Heart left ventricle (tissue), 16 donors: Measurements from ENCODE around the gene CXCL3. TPM values are rescaled to one million over a fixed set of nuclear protein-coding genes. Genes with fewer than 3 reads are reported as not detected.

Experiments
- ATAC-seq, 4 donors: fragments of 200-7000 bp; cut with Tn5 transposase; one replicate each; pipeline ENCODE4 v1.9.1; 2020 to 2022; ENCODE audit warnings: moderate library complexity in 4 of 4, mild to moderate bottlenecking in 3 of 4, moderate number of reproducible peaks in 1 of 4
- DNase-seq, 5 donors: peaks; one replicate each; pipeline ENCODE4 v3.0.0-alpha.2; 2020
- H3K27ac ChIP-seq, 12 donors: fragments of 200-600 bp; sonication (generic) in 4 of 12; one replicate each; pipeline versions ENCODE4 v1.5.0 to v1.8.0; 2016 to 2022; ENCODE audit warnings: mild to moderate bottlenecking in 2 of 12
- H3K27me3 ChIP-seq, 9 donors: fragments of 200-600 bp; sonication (generic) in 2 of 9; one replicate each; pipeline versions ENCODE4 v1.5.1 to v1.8.0; 2016 to 2022; ENCODE audit warnings: mild to moderate bottlenecking in 3 of 9
- H3K36me3 ChIP-seq, 9 donors: fragments of 200-600 bp; sonication (generic) in 2 of 9; one replicate each; pipeline versions ENCODE4 v1.5.0 to v1.8.0; 2018 to 2022; ENCODE audit warnings: mild to moderate bottlenecking in 2 of 9
- H3K4me1 ChIP-seq, 12 donors: fragments of 200-600 bp; sonication (generic) in 4 of 12; one replicate each; pipeline versions ENCODE4 v1.5.0 to v1.8.0; 2016 to 2022; ENCODE audit warnings: mild to moderate bottlenecking in 3 of 12
- H3K4me3 ChIP-seq, 12 donors: fragments of 200-600 bp; sonication (generic) in 4 of 12; one replicate each; pipeline versions ENCODE4 v1.5.0 to v1.8.0; 2017 to 2022; ENCODE audit warnings: mild to moderate bottlenecking in 9 of 12, moderate library complexity in 4 of 12
- H3K9me3 ChIP-seq, 12 donors: fragments of 200-600 bp; sonication (generic) in 4 of 12; one replicate each; pipeline versions ENCODE4 v1.5.0 to v1.8.0; 2016 to 2022; ENCODE audit warnings: mild to moderate bottlenecking in 1 of 12
- POLR2A ChIP-seq, 2 donors: fragments of 450-650 bp; IDR thresholded peaks; one replicate each; pipeline ENCODE4 v1.6.1; 2017; ENCODE audit warnings: antibody characterized with exemption in 2 of 2, mild to moderate bottlenecking in 2 of 2, moderate library complexity in 2 of 2
- WGBS, 4 donors: extraction: QIAGEN DNeasy Blood & Tissue Kit in 2 of 4; methylation state at CpG; one replicate each; pipeline versions ENCODE4 v1.1.5 to v1.1.7; 2013 to 2018; 5-methylcytosine and 5-hydroxymethylcytosine counted together
- intact Hi-C, 10 donors: fragments of 100-400 bp; cut with DNase I; formaldehyde crosslinking; loops; one replicate each; pipeline versions ENCODE4 v1.11.1 to v1.14.2; 2022
- polyA plus RNA-seq, 2 donors: library from polyadenylated mRNA; stranded (reverse); fragments of 200-250 nt; gene quantifications; one replicate each; pipeline ENCODE4 v1.2.3, GENCODE V29; 2013
- total RNA-seq, 9 donors: library from RNA; depleted of rRNA in 2 of 9; stranded (reverse); fragments of >200 nt in 2 of 9; fragmentation: NEBNext Ultra II Directional in 3 of 9; extraction: Animal tissue kit (Norgen Biotek cat#: 25700) in 3 of 9; gene quantifications; one replicate each; pipeline versions ENCODE4 v1.1.0 to v1.2.4, GENCODE V29; 2016 to 2023
- TF ChIP-seq, protein P1 (sequence below), 12 donors: fragments of 200-600 bp; sonication (generic) in 4 of 12; IDR thresholded peaks; one replicate each; pipeline versions ENCODE4 v1.5.0 to v1.8.0; 2018 to 2022; ENCODE audit warnings: antibody characterized with exemption in 12 of 12, mild to moderate bottlenecking in 5 of 12
- donor health status: ischemic (EF 13 %, LVEDD 7.1; RV severe dilation, severe dysfunction).
- donor health status: healthy with polysubstance abuse.
- donor health status: DM: no; HTN: yes; CAD: no.
- donor health status: DM: no; HTN: no; CAD: no.
- donor health status: ischemic (EF 25% LVEDD 6.9; RV normal size, moderate dysfunction).
- donor health status: ischemic (EF 25% LVEDD 5.7; RV mildly dilated, moderate dysfunction).
- donor health status: healthy.
- donor health status: DM: yes; HTN: yes; CAD: no.
- donor health status: ischemic (EF 35%, LVEDD 5.7; RV mildly dilated, moderate dysfunction).
- donor health status: nonischemic (EF 11% LVEDD 7.7; RV severe dilation, severe dysfunction).
- donor health status: DM: yes; HTN: yes; CAD: no.
- donor health status: PGD.
- donor health status: ischemic (EF 29% LVEDD 5.4; RV normal size, mild dysfunction).
- donor health status: nonischemic (EF 23%, LVEDD 6.1; RV moderate dilation, normal function).

Gene CXCL3
- total and polyA plus RNA-seq, 11 donors, result 0.32 to 8.9 (median 0.89) TPM; not detected in 2

DNA sequence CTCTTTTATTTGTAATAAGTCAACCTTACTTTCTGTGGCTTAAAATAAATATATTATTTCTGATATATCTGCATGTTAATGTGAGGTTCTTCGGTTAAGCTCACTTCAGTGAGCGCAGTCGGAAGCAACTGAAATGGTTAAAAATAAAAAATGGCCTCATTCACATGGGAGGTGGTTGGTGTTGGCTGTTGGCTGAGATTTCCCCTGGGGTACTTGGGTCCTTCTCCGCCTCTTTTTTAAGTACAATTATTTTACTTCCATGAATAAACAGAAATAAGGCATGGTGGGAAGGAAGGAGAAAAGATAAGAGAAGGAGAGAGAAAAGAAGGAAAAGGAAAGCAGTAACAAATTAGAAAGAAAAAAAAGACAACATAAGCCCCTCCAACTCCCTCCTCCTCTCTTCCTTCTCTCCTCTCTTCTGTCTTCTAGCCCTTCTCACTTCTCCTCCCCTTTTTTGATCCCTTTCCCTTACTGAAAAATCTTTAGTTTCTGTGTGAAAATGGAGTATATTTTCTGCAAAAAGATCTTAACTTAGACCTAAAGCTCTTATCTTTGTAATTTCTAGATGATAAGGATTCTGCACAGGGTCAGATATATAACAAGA lies 19.7 kb upstream of the CXCL3 start:
- Histone ChIP-seq H3K27ac (no peak overlapping the region), H3K4me1 (peaks cover 0 to 10% (median 0%) of the 10 kb centered on the region in 12 donors), H3K4me3 (no peak overlapping the region), H3K27me3 (no peaks in the 10 kb centered on the region), H3K9me3 (peaks cover 0 to 12% (median 0%) of the 10 kb centered on the region in 12 donors), H3K36me3 (no peaks in the 10 kb centered on the region)
- TF ChIP-seq, protein P1, sequence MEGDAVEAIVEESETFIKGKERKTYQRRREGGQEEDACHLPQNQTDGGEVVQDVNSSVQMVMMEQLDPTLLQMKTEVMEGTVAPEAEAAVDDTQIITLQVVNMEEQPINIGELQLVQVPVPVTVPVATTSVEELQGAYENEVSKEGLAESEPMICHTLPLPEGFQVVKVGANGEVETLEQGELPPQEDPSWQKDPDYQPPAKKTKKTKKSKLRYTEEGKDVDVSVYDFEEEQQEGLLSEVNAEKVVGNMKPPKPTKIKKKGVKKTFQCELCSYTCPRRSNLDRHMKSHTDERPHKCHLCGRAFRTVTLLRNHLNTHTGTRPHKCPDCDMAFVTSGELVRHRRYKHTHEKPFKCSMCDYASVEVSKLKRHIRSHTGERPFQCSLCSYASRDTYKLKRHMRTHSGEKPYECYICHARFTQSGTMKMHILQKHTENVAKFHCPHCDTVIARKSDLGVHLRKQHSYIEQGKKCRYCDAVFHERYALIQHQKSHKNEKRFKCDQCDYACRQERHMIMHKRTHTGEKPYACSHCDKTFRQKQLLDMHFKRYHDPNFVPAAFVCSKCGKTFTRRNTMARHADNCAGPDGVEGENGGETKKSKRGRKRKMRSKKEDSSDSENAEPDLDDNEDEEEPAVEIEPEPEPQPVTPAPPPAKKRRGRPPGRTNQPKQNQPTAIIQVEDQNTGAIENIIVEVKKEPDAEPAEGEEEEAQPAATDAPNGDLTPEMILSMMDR (IDR thresholded peaks at IDR 0.05), result no peak
- no peak for TF ChIP-seq POLR2A (IDR thresholded peaks at IDR 0.05)
- DNase-seq (no peak), ATAC-seq (no peak)
- intact Hi-C loops, result no loop called here
- whole genome bisulfite sequencing, 4 donors, result 89 to 95% (median 93%) methylated on average over 4 of the region's 4 CpGs

DNA sequence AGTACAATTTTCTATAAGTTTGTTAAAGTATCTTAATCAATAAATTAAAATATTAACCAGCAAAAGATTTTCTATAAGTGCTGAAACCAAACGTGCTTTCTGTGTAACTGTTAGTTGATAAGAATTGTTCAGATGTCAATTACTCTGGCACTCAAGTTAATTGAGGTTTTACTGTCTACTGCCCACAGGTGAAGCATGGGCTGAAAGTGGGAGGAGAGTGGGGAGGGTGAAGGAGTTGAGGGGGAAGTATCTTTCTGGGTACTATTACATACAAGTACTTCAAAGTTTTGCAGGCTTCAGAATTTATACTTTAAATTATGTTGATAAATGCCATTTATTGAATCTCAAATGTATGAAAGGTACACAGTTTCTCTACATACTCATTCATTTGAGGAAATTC lies 19.1 kb upstream of the CXCL3 start:
- Histone ChIP-seq H3K27me3 (no peaks in the 10 kb centered on the region), H3K4me1 (peaks cover 0 to 10% (median 0%) of the 10 kb centered on the region in 12 donors), H3K36me3 (no peaks in the 10 kb centered on the region), H3K27ac (no peak overlapping the region), H3K9me3 (peaks cover 0 to 12% (median 0%) of the 10 kb centered on the region in 12 donors), H3K4me3 (no peak overlapping the region)
- intact Hi-C loops, result no loop called here
- ATAC-seq (no peak), DNase-seq (no peak)
- TF ChIP-seq, protein P1 (IDR thresholded peaks at IDR 0.05), result no peak
- TF ChIP-seq POLR2A (IDR thresholded peaks at IDR 0.05), result no peak
- 40 to 49% (median 46%) methylated on average over 1 of the region's 1 CpG for WGBS, 4 donors

- no peak for DNase-seq
- Histone ChIP-seq H3K27me3 (no peaks in the 10 kb centered on the region), H3K36me3 (no peaks in the 10 kb centered on the region), H3K9me3 (peaks cover 0 to 9% (median 0%) of the 10 kb centered on the region in 12 donors), H3K4me3 (no peak overlapping the region), H3K4me1 (peaks cover 0 to 10% (median 0%) of the 10 kb centered on the region in 12 donors), H3K27ac (peak overlapping the region in 1 of 12 donors; percentile 32)
- TF ChIP-seq, protein P1 (IDR thresholded peaks at IDR 0.05), result no peak
- no peak for TF ChIP-seq POLR2A (IDR thresholded peaks at IDR 0.05)
- 72 to 89% (median 81%) methylated on average over 4 of the region's 4 CpGs for WGBS, 4 donors
- intact Hi-C loops, result no loop called here
- ATAC-seq, result no peak
These were observed 18.5 kb upstream of the CXCL3 start for GRCh38 chr4:74056858-74057562.

- ATAC-seq (no peak), DNase-seq (no peak)
- 0 to 50% (median 23%) methylated on average over 1 of the region's 1 CpG for WGBS, 4 donors
- H3K9me3 ChIP-seq, result peaks cover 0 to 13% (median 0%) of the 10 kb centered on the region in 12 donors
- H3K27me3 ChIP-seq, result no peaks in the 10 kb centered on the region
- TF ChIP-seq, protein P1 (IDR thresholded peaks at IDR 0.05), result no peak
- TF ChIP-seq POLR2A (IDR thresholded peaks at IDR 0.05), result no peak
- intact Hi-C loops, result no loop called here
- H3K4me3 ChIP-seq, result no peak overlapping the region
- H3K36me3 ChIP-seq, result no peaks in the 10 kb centered on the region
- H3K4me1 ChIP-seq, result peaks cover 0 to 10% (median 0%) of the 10 kb centered on the region in 12 donors
- peak overlapping the region in 1 of 12 donors; percentile 32 for H3K27ac ChIP-seq
These were observed 17.8 kb upstream of the CXCL3 start for GRCh38 chr4:74056114-74056857.
